Stimulated activated naive CD8-positive, alpha-beta T cell treated with anti-CD3 and anti-CD28 coated beads, Interleukin-15, Interleukin-2, amounts not matched to agents 100 ng/mL and 50 ng/mL, for 24 hours (primary cell): Measurements from ENCODE around the gene CDH15.
"Not testable (repeated sequence)": the region's sequence is repeated elsewhere in the genome, so short reads cannot be mapped to it uniquely, and the experiment has no call there.

Source experiments
- H3K27ac Mint-ChIP-seq: one replicate; pipeline ENCODE4 v1.8.0; 2021; ENCODE audit warnings: mild to moderate bottlenecking, mixed read lengths
- H3K27me3 Mint-ChIP-seq: one replicate; pipeline ENCODE4 v1.8.0; 2021; ENCODE audit warnings: mixed read lengths
- H3K36me3 Mint-ChIP-seq: one replicate; pipeline ENCODE4 v1.8.0; 2021; ENCODE audit warnings: low read depth, mixed read lengths
- H3K4me1 Mint-ChIP-seq: one replicate; pipeline ENCODE4 v1.8.0; 2021; ENCODE audit warnings: low read depth, mixed read lengths
- H3K4me3 Mint-ChIP-seq: one replicate; pipeline ENCODE4 v1.8.0; 2021; ENCODE audit warnings: mild to moderate bottlenecking, mixed read lengths
- H3K9me3 Mint-ChIP-seq: one replicate; pipeline ENCODE4 v1.8.0; 2021; ENCODE audit warnings: mixed read lengths

CDH15 gene

GRCh38 chr16:89159850-89160354 lies 11.6 kb upstream of the CDH15 start:
- Mint-ChIP-seq H3K4me1 (no peaks in the 10 kb centered on the region), H3K36me3 (no peaks in the 10 kb centered on the region), H3K27ac (no peak overlapping the region), H3K4me3 (no peak overlapping the region), H3K9me3 (no peaks in the 10 kb centered on the region), H3K27me3 (no peaks in the 10 kb centered on the region)

- Mint-ChIP-seq H3K4me3 (no peak overlapping the region), H3K36me3 (no peaks in the 10 kb centered on the region), H3K27me3 (no peaks in the 10 kb centered on the region), H3K9me3 (no peaks in the 10 kb centered on the region), H3K27ac (no peak overlapping the region), H3K4me1 (no peaks in the 10 kb centered on the region)
Observed at GRCh38 chr16:89160977-89161701, 10.4 kb upstream of the CDH15 start.

DNA sequence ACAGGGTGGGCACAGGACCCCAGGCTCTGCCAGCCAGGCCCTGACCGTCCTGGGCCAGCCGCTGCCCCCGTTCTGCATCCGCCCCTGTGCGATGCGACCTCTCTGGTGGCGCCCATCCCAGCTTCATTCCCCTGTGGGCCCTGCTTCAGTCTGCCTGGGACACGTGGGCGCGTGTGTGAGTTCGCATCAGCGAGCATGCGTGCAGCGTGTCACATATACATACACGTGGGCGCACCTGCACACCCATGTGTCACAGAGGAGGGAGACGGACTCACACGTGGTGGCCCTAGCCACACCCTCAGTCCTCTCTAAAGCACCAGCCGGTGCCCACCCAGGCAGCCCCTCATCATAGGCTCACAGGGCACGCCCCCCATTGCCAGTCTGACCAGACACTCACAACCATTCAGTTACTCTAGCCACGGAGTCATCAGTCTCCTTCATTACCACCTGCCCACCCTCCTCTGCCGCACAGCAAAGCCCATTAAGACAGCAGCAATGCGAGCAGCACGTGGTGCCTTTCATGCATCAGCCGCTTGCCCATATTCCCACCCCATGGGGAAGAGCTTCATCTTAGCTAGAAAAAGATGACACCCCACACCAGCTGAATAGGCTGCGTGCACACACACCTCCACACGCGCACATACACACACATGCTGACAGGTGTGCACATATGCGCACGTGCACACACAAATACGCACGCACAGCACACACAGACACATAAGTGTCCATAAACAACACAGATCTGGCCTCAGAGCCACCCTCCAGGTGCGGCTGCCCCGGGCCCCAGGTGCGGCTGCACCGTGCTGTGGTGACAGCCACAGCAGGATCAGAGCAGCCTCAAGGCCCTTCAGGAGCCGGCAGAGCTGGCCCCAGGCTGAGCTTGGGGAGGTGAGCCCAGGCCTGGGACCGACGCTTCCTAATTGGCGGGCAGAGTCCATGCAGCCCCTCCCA lies 9.5 kb upstream of the CDH15 start:
- no peak overlapping the region for H3K27ac Mint-ChIP-seq
- no peaks in the 10 kb centered on the region for H3K4me1 Mint-ChIP-seq
- no peaks in the 10 kb centered on the region for H3K36me3 Mint-ChIP-seq
- H3K9me3 Mint-ChIP-seq, result no peaks in the 10 kb centered on the region
- H3K27me3 Mint-ChIP-seq, result no peaks in the 10 kb centered on the region
- no peak overlapping the region for H3K4me3 Mint-ChIP-seq

GRCh38 chr16:89163297-89163696 lies 8.3 kb upstream of the CDH15 start:
- H3K36me3 Mint-ChIP-seq, result no peaks in the 10 kb centered on the region
- H3K27ac Mint-ChIP-seq, result no peak overlapping the region
- H3K4me1 Mint-ChIP-seq, result no peaks in the 10 kb centered on the region
- no peaks in the 10 kb centered on the region for H3K27me3 Mint-ChIP-seq
- H3K9me3 Mint-ChIP-seq, result no peaks in the 10 kb centered on the region
- no peak overlapping the region for H3K4me3 Mint-ChIP-seq

DNA sequence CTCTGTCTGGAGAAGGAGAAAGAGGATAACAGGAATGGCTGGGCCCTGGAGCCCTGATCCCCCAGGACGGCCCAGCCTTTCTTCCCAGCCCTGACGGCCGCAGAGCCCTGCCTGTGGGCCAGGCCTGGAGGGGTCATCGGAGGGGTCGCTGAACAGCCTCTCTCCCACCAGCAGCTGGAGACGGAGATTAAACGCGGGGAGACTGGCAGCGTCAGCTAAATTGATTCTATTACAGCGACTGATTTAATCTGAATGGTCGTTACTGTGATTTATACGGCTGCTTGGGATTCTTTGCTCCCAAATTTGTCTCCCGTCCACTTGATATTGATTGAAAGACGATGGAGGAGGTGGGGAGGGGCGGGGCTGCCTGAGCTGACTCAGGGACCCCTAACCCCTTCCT lies 7.1 kb upstream of the CDH15 start:
- no peaks in the 10 kb centered on the region for H3K4me1 Mint-ChIP-seq
- no peaks in the 10 kb centered on the region for H3K36me3 Mint-ChIP-seq
- H3K27me3 Mint-ChIP-seq, result no peaks in the 10 kb centered on the region
- no peak overlapping the region for H3K4me3 Mint-ChIP-seq
- no peak overlapping the region for H3K27ac Mint-ChIP-seq
- no peaks in the 10 kb centered on the region for H3K9me3 Mint-ChIP-seq

DNA sequence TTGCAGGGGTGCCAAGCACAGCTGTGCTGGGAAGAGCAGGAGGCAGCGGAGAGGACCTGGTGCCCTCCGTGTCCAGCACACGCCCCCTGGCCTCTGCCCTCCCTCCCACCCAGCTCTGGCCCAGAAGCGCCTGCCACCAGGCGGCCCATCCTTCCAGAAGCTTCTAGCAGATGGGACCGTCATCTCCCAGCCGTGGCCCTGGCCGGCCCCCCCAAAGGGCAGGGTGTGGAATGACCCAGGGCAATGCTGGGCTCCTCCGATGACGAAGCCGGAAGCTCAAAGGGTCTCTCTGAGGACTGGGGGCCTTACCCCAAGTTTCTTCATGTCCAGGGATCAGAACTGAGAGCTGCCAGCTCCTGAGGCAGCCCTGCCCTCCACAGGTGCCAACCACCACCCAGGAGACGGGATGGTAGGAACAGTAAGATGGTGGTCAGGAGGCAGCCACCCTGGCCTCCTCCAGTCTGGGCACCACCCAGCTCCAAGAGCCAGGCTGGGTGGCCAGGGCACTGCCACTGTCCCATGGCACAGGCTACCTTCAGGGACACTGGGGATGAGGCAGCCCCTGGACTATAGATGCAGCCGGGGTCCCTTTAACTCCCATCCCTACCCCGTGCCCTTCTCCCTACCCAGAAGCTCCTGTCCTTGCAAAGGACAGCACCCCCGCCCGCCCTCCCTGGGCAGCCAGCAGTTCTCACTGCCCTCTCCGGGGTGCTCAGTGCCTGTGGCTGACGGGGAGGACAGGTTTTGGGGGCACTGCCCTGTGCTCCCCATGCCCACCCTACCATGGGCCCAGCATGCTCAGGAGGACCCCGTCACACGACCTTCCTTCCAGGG lies 6.5 kb upstream of the CDH15 start:
- Mint-ChIP-seq H3K36me3 (no peaks in the 10 kb centered on the region), H3K27me3 (no peaks in the 10 kb centered on the region), H3K4me1 (no peaks in the 10 kb centered on the region), H3K27ac (no peak overlapping the region), H3K4me3 (no peak overlapping the region), H3K9me3 (no peaks in the 10 kb centered on the region)

DNA sequence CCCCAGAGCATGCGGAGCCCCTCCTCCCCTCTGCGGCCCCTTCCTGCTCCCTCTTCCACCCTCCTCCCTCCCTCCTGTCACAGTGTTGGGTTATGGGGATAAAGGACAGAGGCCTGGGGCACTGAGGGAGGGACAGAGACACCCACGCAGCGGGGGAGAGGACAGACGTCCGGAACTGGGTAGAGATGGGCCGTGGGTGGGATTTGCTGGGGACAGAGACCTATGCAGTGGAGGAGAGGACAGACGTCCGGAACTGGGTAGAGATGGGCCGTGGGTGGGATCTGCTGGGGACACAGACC lies 5.9 kb upstream of the CDH15 start:
- H3K36me3 Mint-ChIP-seq, H3K27me3 Mint-ChIP-seq, H3K4me3 Mint-ChIP-seq, H3K4me1 Mint-ChIP-seq, H3K27ac Mint-ChIP-seq, H3K9me3 Mint-ChIP-seq: not testable (repeated sequence)

GRCh38 chr16:89166696-89167424 lies 4.7 kb upstream of the CDH15 start:
- no peak overlapping the region for H3K27ac Mint-ChIP-seq
- H3K4me3 Mint-ChIP-seq, result no peak overlapping the region
- no peaks in the 10 kb centered on the region for H3K9me3 Mint-ChIP-seq
- no peaks in the 10 kb centered on the region for H3K36me3 Mint-ChIP-seq
- H3K4me1 Mint-ChIP-seq, result peaks cover 6% of the 10 kb centered on the region
- H3K27me3 Mint-ChIP-seq, result no peaks in the 10 kb centered on the region

DNA sequence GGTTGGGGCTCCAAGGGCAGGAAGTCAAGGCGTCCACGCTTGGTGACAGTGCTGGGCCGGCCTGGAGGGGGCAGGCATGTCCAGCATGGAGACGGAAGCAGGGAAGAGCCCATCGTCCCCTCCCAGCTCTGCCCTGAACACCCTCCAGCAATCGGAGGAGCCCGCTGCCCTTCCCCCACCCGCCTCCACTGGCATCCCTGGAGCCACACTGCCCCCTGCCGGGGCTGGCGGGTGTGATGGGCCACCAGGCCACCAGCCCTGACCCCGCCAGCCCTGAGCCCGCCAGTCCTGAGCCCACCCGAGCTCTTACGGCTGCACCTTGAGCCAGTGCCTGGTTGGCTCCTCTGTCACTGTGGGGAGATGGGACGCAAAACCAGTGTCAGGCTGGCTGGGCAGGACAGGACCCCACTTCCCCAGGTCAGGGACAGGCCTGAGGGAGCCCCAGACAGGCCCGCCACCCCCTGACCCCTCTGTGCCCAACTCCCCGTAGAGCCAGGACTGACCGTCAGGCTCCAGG lies 4.1 kb upstream of the CDH15 start:
- Mint-ChIP-seq H3K27ac (no peak overlapping the region), H3K9me3 (no peaks in the 10 kb centered on the region), H3K4me1 (peaks cover 6% of the 10 kb centered on the region), H3K4me3 (no peak overlapping the region), H3K36me3 (no peaks in the 10 kb centered on the region), H3K27me3 (no peaks in the 10 kb centered on the region)

DNA sequence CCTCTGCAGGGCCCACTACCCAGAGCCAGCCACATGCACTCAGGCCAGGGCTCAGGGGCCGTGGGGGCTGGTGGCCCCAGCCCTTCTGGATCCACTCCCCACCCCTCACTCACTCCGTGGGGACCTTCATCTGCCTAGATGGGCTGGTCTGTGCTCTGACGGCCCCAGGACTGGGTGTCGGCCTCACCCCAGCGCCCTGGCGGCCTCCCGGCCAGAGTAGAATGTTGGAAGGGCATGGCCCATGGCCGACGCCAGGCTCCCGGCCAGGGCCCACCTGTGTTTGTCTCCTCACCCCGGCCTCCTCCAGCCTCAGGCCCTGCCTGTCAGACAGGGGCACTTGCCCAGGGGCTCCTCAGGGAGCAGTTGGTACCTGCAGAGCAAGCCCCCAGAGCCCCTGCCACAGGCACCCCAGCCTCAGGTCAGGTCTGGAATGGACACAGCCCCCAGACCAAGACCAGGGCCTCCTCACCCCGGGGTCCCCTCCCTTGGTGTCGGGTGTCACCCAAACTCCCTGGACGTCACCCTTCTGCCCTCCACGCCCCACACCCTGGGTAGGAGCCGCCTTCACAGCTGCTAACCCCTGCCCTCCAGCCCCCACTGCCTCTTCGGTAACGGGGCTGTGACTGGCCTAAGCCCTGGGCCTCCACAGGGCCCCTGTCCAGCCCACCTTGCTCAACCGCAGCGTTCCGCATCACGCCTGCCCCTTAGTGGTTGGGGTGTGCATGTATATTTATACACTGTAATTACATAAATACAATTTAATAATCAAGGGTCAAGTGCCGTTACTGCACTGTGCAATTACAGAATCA lies 3.0 kb upstream of the CDH15 start:
- no peak overlapping the region for H3K27ac Mint-ChIP-seq
- no peaks in the 10 kb centered on the region for H3K36me3 Mint-ChIP-seq
- no peaks in the 10 kb centered on the region for H3K27me3 Mint-ChIP-seq
- H3K4me1 Mint-ChIP-seq, result peaks cover 6% of the 10 kb centered on the region
- no peak overlapping the region for H3K4me3 Mint-ChIP-seq
- H3K9me3 Mint-ChIP-seq, result no peaks in the 10 kb centered on the region

- no peak overlapping the region for H3K27ac Mint-ChIP-seq
- no peaks in the 10 kb centered on the region for H3K9me3 Mint-ChIP-seq
- peaks cover 6% of the 10 kb centered on the region for H3K4me1 Mint-ChIP-seq
- H3K4me3 Mint-ChIP-seq, result no peak overlapping the region
- no peaks in the 10 kb centered on the region for H3K36me3 Mint-ChIP-seq
- H3K27me3 Mint-ChIP-seq, result no peaks in the 10 kb centered on the region
Observed at GRCh38 chr16:89169778-89170177, 1.8 kb upstream of the CDH15 start.

- no peaks in the 10 kb centered on the region for H3K27me3 Mint-ChIP-seq
- H3K4me1 Mint-ChIP-seq, result peaks cover 6% of the 10 kb centered on the region
- no peaks in the 10 kb centered on the region for H3K9me3 Mint-ChIP-seq
- H3K4me3 Mint-ChIP-seq, result peak overlapping the region; percentile 69
- H3K36me3 Mint-ChIP-seq, result no peaks in the 10 kb centered on the region
- H3K27ac Mint-ChIP-seq, result no peak overlapping the region
Observed at GRCh38 chr16:89170346-89171215, 967 bp upstream of the CDH15 start.

GRCh38 chr16:89172171-89172527 lies 601 bp downstream of the CDH15 start:
- H3K36me3 Mint-ChIP-seq, result no peaks in the 10 kb centered on the region
- H3K9me3 Mint-ChIP-seq, result no peaks in the 10 kb centered on the region
- peaks cover 6% of the 10 kb centered on the region for H3K4me1 Mint-ChIP-seq
- H3K4me3 Mint-ChIP-seq, result no peak overlapping the region
- H3K27ac Mint-ChIP-seq, result no peak overlapping the region
- no peaks in the 10 kb centered on the region for H3K27me3 Mint-ChIP-seq
